Measurements from ENCODE around the gene BCL2L2.

BCL2L2 gene

DNA sequence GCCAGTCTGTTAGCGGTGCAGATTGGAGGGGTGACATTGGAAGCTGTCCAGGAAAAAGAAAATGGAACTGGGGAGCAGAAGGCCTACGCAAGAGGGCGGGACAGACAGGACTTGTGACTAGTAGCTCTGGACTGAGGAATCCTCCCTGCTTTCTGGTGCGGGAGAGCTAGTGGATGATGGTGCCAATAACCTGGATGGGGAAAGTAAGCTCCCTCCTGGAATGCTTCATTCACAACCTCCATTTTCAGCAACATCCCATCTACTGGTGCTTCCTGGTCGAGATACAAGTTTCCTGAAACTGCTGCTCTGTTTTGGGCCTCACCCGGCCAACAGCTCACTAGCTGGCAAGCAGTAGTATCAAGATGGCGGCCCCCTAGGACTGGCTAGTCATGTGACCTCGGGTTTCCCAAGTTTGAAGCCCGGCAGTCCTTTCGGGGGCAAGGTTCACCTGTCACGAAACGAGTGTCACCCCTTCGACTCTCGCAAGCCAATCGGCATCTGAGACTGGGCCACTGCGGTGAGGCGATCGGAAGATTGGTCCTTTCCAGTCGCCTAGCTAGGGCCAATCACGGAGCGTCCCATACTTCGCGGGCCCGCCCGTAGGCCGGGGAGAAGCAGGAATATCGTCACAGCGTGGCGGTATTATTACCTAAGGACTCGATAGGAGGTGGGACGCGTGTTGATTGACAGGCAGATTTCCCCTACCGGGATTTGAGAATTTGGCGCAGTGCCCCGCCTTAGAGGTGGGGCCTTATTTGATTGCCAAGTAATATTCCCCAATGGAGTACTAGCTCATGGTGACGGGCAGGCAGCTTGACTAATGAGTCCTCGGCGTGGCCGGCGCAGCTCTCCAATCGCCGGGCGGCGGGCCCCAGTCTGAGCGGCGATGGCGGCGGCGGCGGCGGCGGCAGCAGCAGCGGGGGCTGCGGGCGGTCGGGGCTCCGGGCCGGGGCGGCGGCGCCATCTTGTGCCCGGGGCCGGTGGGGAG is 14.2 kb downstream of the BCL2L2 start, which contains the start of gene PABPN1:
TSS of gene PABPN1 (plus strand) at position 874 of the 988 bp plus-strand sequence. CDS start at position 887, 13 bp downstream.
- Histone ChIP-seq H3K4me1 (ENCODE audit: control insufficient read depth, insufficient read depth, low read length) (peaks cover 15% of the 10 kb centered on the region), H3K4me3 (ENCODE audit: low read depth, low read length) (peak within 1 kb of the TSS; percentile 97), H3K9me3 (ENCODE audit: control insufficient read depth, insufficient read depth, low read depth, low read length) (no peaks in the 10 kb centered on the region), H3K27ac (ENCODE audit: extremely low read depth, low read depth, low read length) (peak within 1 kb of the TSS; percentile 92), H3K36me3 (ENCODE audit: control insufficient read depth in 2 of 2, insufficient read depth in 1 of 2, low read length in 2 of 2) (peaks cover 28 to 41% of the 10 kb centered on the region in 2 experiments)
- ChIA-PET CTCF (interaction anchor here (0.6 to 2.5 kb wide), 13 partner anchors 13 to 311 kb away, joined by 3 to 14 read pairs (median 4); no protein-coding TSS in a partner anchor), POLR2A (interaction anchor here (0.5 to 7.9 kb wide), 26 partner anchors 8 to 868 kb away, joined by 3 to 170 read pairs (median 4); partner anchors contain the start of genes ACIN1, BCL2L2, C14orf119 and DCAF11)
- TF ChIP-seq HOXD13 (CRISPR knock-in tag; IDR thresholded peaks at IDR 0.05; ENCODE audit: borderline replicate concordance), result no peak
- TF ChIP-seq, protein P1, sequence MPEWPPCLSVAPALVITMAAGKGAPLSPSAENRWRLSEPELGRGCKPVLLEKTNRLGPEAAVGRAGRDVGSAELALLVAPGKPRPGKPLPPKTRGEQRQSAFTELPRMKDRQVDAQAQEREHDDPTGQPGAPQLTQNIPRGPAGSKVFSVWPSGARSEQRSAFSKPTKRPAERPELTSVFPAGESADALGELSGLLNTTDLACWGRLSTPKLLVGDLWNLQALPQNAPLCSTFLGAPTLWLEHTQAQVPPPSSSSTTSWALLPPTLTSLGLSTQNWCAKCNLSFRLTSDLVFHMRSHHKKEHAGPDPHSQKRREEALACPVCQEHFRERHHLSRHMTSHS (tag by site-specific recombination; IDR thresholded peaks at IDR 0.05), result no peak
- no peak for TF ChIP-seq ZNF354C (tag by site-specific recombination; IDR thresholded peaks at IDR 0.05; ENCODE audit: borderline replicate concordance, low read depth)
- TF ChIP-seq MZF1 (tag by site-specific recombination; IDR thresholded peaks at IDR 0.05; ENCODE audit: borderline replicate concordance), result no peak
- TF ChIP-seq KLF10 (tag by site-specific recombination; IDR thresholded peaks at IDR 0.05), result no peak
- no peak for TF ChIP-seq ZNF140 (tag by site-specific recombination; IDR thresholded peaks at IDR 0.05)
- TF ChIP-seq ZNF549 (tag by site-specific recombination; IDR thresholded peaks at IDR 0.05), result no peak
- TF ChIP-seq KLF9 (tag by site-specific recombination; IDR thresholded peaks at IDR 0.05; ENCODE audit: low read depth), result 0 out of 2 replicates have a peak, but pooled peaks have one; percentile 12
- no peak for TF ChIP-seq SALL2 (tag by site-specific recombination; IDR thresholded peaks at IDR 0.05; ENCODE audit: borderline replicate concordance)
- TF ChIP-seq ZNF433 (tag by site-specific recombination; IDR thresholded peaks at IDR 0.05; ENCODE audit: low read depth), result no peak
- TF ChIP-seq ZNF510 (tag by site-specific recombination; IDR thresholded peaks at IDR 0.05; ENCODE audit: insufficient replicate concordance), result no peak
- TF ChIP-seq ZFP3 (tag by site-specific recombination; IDR thresholded peaks at IDR 0.05; ENCODE audit: low read depth), result no peak
- TF ChIP-seq, protein P2, sequence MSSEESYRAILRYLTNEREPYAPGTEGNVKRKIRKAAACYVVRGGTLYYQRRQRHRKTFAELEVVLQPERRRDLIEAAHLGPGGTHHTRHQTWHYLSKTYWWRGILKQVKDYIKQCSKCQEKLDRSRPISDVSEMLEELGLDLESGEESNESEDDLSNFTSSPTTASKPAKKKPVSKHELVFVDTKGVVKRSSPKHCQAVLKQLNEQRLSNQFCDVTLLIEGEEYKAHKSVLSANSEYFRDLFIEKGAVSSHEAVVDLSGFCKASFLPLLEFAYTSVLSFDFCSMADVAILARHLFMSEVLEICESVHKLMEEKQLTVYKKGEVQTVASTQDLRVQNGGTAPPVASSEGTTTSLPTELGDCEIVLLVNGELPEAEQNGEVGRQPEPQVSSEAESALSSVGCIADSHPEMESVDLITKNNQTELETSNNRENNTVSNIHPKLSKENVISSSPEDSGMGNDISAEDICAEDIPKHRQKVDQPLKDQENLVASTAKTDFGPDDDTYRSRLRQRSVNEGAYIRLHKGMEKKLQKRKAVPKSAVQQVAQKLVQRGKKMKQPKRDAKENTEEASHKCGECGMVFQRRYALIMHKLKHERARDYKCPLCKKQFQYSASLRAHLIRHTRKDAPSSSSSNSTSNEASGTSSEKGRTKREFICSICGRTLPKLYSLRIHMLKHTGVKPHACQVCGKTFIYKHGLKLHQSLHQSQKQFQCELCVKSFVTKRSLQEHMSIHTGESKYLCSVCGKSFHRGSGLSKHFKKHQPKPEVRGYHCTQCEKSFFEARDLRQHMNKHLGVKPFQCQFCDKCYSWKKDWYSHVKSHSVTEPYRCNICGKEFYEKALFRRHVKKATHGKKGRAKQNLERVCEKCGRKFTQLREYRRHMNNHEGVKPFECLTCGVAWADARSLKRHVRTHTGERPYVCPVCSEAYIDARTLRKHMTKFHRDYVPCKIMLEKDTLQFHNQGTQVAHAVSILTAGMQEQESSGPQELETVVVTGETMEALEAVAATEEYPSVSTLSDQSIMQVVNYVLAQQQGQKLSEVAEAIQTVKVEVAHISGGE (tag by site-specific recombination; conservative IDR thresholded peaks at IDR 0.05; ENCODE audit: low read depth), result peak; percentile 45; the same call in 1 of the 2 replicates
- no peak for TF ChIP-seq ZNF211 (tag by site-specific recombination; IDR thresholded peaks at IDR 0.05; ENCODE audit: low read depth)
- no peak for TF ChIP-seq ZNF350 (tag by site-specific recombination; IDR thresholded peaks at IDR 0.05)
- TF ChIP-seq ZNF274 (IDR thresholded peaks at IDR 0.05; ENCODE audit: low read length), result no peak
- no peak for TF ChIP-seq ZNF274 (tag by site-specific recombination; IDR thresholded peaks at IDR 0.05; ENCODE audit: borderline replicate concordance)
- TF ChIP-seq, protein P3, sequence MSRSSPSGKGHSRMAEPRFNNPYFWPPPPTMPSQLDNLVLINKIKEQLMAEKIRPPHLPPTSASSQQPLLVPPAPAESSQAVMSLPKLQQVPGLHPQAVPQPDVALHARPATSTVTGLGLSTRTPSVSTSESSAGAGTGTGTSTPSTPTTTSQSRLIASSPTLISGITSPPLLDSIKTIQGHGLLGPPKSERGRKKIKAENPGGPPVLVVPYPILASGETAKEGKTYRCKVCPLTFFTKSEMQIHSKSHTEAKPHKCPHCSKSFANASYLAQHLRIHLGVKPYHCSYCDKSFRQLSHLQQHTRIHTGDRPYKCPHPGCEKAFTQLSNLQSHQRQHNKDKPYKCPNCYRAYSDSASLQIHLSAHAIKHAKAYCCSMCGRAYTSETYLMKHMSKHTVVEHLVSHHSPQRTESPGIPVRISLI (tag by site-specific recombination; IDR thresholded peaks at IDR 0.05), result no peak
- TF ChIP-seq, protein P4, sequence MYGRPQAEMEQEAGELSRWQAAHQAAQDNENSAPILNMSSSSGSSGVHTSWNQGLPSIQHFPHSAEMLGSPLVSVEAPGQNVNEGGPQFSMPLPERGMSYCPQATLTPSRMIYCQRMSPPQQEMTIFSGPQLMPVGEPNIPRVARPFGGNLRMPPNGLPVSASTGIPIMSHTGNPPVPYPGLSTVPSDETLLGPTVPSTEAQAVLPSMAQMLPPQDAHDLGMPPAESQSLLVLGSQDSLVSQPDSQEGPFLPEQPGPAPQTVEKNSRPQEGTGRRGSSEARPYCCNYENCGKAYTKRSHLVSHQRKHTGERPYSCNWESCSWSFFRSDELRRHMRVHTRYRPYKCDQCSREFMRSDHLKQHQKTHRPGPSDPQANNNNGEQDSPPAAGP (tag by site-specific recombination; IDR thresholded peaks at IDR 0.05), result peak; percentile 35
- TF ChIP-seq, protein P5, sequence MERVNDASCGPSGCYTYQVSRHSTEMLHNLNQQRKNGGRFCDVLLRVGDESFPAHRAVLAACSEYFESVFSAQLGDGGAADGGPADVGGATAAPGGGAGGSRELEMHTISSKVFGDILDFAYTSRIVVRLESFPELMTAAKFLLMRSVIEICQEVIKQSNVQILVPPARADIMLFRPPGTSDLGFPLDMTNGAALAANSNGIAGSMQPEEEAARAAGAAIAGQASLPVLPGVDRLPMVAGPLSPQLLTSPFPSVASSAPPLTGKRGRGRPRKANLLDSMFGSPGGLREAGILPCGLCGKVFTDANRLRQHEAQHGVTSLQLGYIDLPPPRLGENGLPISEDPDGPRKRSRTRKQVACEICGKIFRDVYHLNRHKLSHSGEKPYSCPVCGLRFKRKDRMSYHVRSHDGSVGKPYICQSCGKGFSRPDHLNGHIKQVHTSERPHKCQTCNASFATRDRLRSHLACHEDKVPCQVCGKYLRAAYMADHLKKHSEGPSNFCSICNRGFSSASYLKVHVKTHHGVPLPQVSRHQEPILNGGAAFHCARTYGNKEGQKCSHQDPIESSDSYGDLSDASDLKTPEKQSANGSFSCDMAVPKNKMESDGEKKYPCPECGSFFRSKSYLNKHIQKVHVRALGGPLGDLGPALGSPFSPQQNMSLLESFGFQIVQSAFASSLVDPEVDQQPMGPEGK (tag by site-specific recombination; IDR thresholded peaks at IDR 0.05), result peak; percentile 75
- TF ChIP-seq, protein P6, sequence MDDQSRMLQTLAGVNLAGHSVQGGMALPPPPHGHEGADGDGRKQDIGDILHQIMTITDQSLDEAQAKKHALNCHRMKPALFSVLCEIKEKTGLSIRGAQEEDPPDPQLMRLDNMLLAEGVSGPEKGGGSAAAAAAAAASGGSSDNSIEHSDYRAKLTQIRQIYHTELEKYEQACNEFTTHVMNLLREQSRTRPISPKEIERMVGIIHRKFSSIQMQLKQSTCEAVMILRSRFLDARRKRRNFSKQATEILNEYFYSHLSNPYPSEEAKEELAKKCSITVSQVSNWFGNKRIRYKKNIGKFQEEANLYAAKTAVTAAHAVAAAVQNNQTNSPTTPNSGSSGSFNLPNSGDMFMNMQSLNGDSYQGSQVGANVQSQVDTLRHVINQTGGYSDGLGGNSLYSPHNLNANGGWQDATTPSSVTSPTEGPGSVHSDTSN (CRISPR knock-in tag; IDR thresholded peaks at IDR 0.05), result peak; percentile 97
- no peak for TF ChIP-seq ZNF23 (tag by site-specific recombination; IDR thresholded peaks at IDR 0.05; ENCODE audit: borderline replicate concordance)
- TF ChIP-seq ZNF426 (tag by site-specific recombination; IDR thresholded peaks at IDR 0.05), result no peak
- no peak for TF ChIP-seq ZNF157 (tag by site-specific recombination; IDR thresholded peaks at IDR 0.05)
- TF ChIP-seq ZNF560 (tag by site-specific recombination; IDR thresholded peaks at IDR 0.05; ENCODE audit: borderline replicate concordance), result no peak
- no peak for TF ChIP-seq OVOL3 (tag by site-specific recombination; IDR thresholded peaks at IDR 0.05)

All from HEK293 (cell line).